Stimulated activated naive CD8-positive, alpha-beta T cell treated with anti-CD3 and anti-CD28 coated beads, Interleukin-15, Interleukin-2, amounts not matched to agents 100 ng/mL and 50 ng/mL, for 24 hours (primary cell): ENCODE data around the gene EN1.
A peak's percentile ranks its signal among the peaks of the same experiment; 100 is the strongest.

ENCODE experiments used
- H3K27ac Mint-ChIP-seq: one replicate; pipeline ENCODE4 v1.8.0; 2021; ENCODE audit warnings: mild to moderate bottlenecking, mixed read lengths
- H3K27me3 Mint-ChIP-seq: one replicate; pipeline ENCODE4 v1.8.0; 2021; ENCODE audit warnings: mixed read lengths
- H3K36me3 Mint-ChIP-seq: one replicate; pipeline ENCODE4 v1.8.0; 2021; ENCODE audit warnings: low read depth, mixed read lengths
- H3K4me1 Mint-ChIP-seq: one replicate; pipeline ENCODE4 v1.8.0; 2021; ENCODE audit warnings: low read depth, mixed read lengths
- H3K4me3 Mint-ChIP-seq: one replicate; pipeline ENCODE4 v1.8.0; 2021; ENCODE audit warnings: mild to moderate bottlenecking, mixed read lengths
- H3K9me3 Mint-ChIP-seq: one replicate; pipeline ENCODE4 v1.8.0; 2021; ENCODE audit warnings: mixed read lengths

EN1 gene

GRCh38 chr2:118846953-118847761 is at the start of gene EN1:
Gene EN1 (minus strand): TSS chr2:118847648. CDS start chr2:118847167, 481 bp downstream.
- peak within 1 kb of the TSS; percentile 52 for H3K27ac Mint-ChIP-seq
- no peaks in the 10 kb centered on the region for H3K9me3 Mint-ChIP-seq
- peaks cover 4% of the 10 kb centered on the region for H3K36me3 Mint-ChIP-seq
- peaks cover 30% of the 10 kb centered on the region for H3K4me1 Mint-ChIP-seq
- H3K27me3 Mint-ChIP-seq, result peaks cover 89% of the 10 kb centered on the region
- H3K4me3 Mint-ChIP-seq, result peak within 1 kb of the TSS; percentile 70

- Mint-ChIP-seq H3K27me3 (peaks cover 8% of the 10 kb centered on the region), H3K4me1 (no peaks in the 10 kb centered on the region), H3K27ac (no peak overlapping the region), H3K36me3 (peaks cover 4% of the 10 kb centered on the region), H3K9me3 (peaks cover 12% of the 10 kb centered on the region), H3K4me3 (no peak overlapping the region)
These were observed 45.7 kb upstream of the EN1 start for GRCh38 chr2:118893100-118893499.

GRCh38 chr2:118889995-118890394 is 42.5 kb upstream of the EN1 start:
- H3K36me3 Mint-ChIP-seq, result peaks cover 4% of the 10 kb centered on the region
- peaks cover 8% of the 10 kb centered on the region for H3K27me3 Mint-ChIP-seq
- H3K27ac Mint-ChIP-seq, result no peak overlapping the region
- H3K4me1 Mint-ChIP-seq, result no peaks in the 10 kb centered on the region
- peaks cover 13% of the 10 kb centered on the region for H3K9me3 Mint-ChIP-seq
- H3K4me3 Mint-ChIP-seq, result no peak overlapping the region

- Mint-ChIP-seq H3K27ac (no peak overlapping the region), H3K9me3 (peaks cover 3% of the 10 kb centered on the region), H3K27me3 (peaks cover 2% of the 10 kb centered on the region), H3K36me3 (no peaks in the 10 kb centered on the region), H3K4me3 (no peak overlapping the region), H3K4me1 (peaks cover 20% of the 10 kb centered on the region)
These were observed 36.3 kb upstream of the EN1 start for GRCh38 chr2:118883792-118884191.

GRCh38 chr2:118882693-118883336 is 35.4 kb upstream of the EN1 start:
- Mint-ChIP-seq H3K9me3 (no peaks in the 10 kb centered on the region), H3K4me1 (peaks cover 20% of the 10 kb centered on the region), H3K27ac (peak overlapping the region; percentile 45), H3K27me3 (peaks cover 7% of the 10 kb centered on the region), H3K4me3 (peak overlapping the region; percentile 73), H3K36me3 (no peaks in the 10 kb centered on the region)

- no peaks in the 10 kb centered on the region for H3K36me3 Mint-ChIP-seq
- peaks cover 13% of the 10 kb centered on the region for H3K27me3 Mint-ChIP-seq
- no peak overlapping the region for H3K4me3 Mint-ChIP-seq
- H3K9me3 Mint-ChIP-seq, result no peaks in the 10 kb centered on the region
- H3K27ac Mint-ChIP-seq, result no peak overlapping the region
- peaks cover 20% of the 10 kb centered on the region for H3K4me1 Mint-ChIP-seq
These were observed 34.2 kb upstream of the EN1 start for GRCh38 chr2:118881490-118882129.

GRCh38 chr2:118880501-118880900 is 33.1 kb upstream of the EN1 start:
- no peaks in the 10 kb centered on the region for H3K9me3 Mint-ChIP-seq
- no peaks in the 10 kb centered on the region for H3K36me3 Mint-ChIP-seq
- H3K27ac Mint-ChIP-seq, result no peak overlapping the region
- peaks cover 24% of the 10 kb centered on the region for H3K27me3 Mint-ChIP-seq
- no peak overlapping the region for H3K4me3 Mint-ChIP-seq
- H3K4me1 Mint-ChIP-seq, result peaks cover 20% of the 10 kb centered on the region

GRCh38 chr2:118878531-118879149 is 31.2 kb upstream of the EN1 start:
- Mint-ChIP-seq H3K27me3 (peaks cover 31% of the 10 kb centered on the region), H3K4me3 (no peak overlapping the region), H3K9me3 (no peaks in the 10 kb centered on the region), H3K4me1 (peaks cover 20% of the 10 kb centered on the region), H3K27ac (no peak overlapping the region), H3K36me3 (no peaks in the 10 kb centered on the region)

GRCh38 chr2:118875318-118875717 is 27.9 kb upstream of the EN1 start:
- Mint-ChIP-seq H3K4me1 (no peaks in the 10 kb centered on the region), H3K9me3 (no peaks in the 10 kb centered on the region), H3K27ac (no peak overlapping the region), H3K4me3 (no peak overlapping the region), H3K36me3 (no peaks in the 10 kb centered on the region), H3K27me3 (peaks cover 44% of the 10 kb centered on the region)

GRCh38 chr2:118874324-118874723 is 26.9 kb upstream of the EN1 start:
- Mint-ChIP-seq H3K27ac (no peak overlapping the region), H3K27me3 (peaks cover 44% of the 10 kb centered on the region), H3K9me3 (no peaks in the 10 kb centered on the region), H3K4me1 (no peaks in the 10 kb centered on the region), H3K4me3 (no peak overlapping the region), H3K36me3 (no peaks in the 10 kb centered on the region)

GRCh38 chr2:118865106-118865505 is 17.7 kb upstream of the EN1 start:
- Mint-ChIP-seq H3K4me3 (no peak overlapping the region), H3K27me3 (peaks cover 42% of the 10 kb centered on the region)

GRCh38 chr2:118864207-118864606 is 16.8 kb upstream of the EN1 start:
- Mint-ChIP-seq H3K4me1 (no peaks in the 10 kb centered on the region), H3K9me3 (no peaks in the 10 kb centered on the region), H3K27ac (no peak overlapping the region), H3K4me3 (no peak overlapping the region), H3K27me3 (peaks cover 51% of the 10 kb centered on the region), H3K36me3 (no peaks in the 10 kb centered on the region)

More at GRCh38 chr2:118865106-118865505, 17.7 kb upstream of the EN1 start:
- no peaks in the 10 kb centered on the region for H3K9me3 Mint-ChIP-seq
- no peaks in the 10 kb centered on the region for H3K4me1 Mint-ChIP-seq
- H3K36me3 Mint-ChIP-seq, result no peaks in the 10 kb centered on the region
- H3K27ac Mint-ChIP-seq, result no peak overlapping the region

- Mint-ChIP-seq H3K4me3 (no peak overlapping the region), H3K4me1 (peaks cover 4% of the 10 kb centered on the region), H3K27ac (no peak overlapping the region), H3K9me3 (no peaks in the 10 kb centered on the region), H3K36me3 (no peaks in the 10 kb centered on the region), H3K27me3 (peaks cover 59% of the 10 kb centered on the region)
These were observed 14.3 kb upstream of the EN1 start for GRCh38 chr2:118861731-118862130.

GRCh38 chr2:118861242-118861641 is 13.8 kb upstream of the EN1 start:
- Mint-ChIP-seq H3K36me3 (no peaks in the 10 kb centered on the region), H3K4me3 (no peak overlapping the region), H3K27me3 (peaks cover 64% of the 10 kb centered on the region), H3K9me3 (no peaks in the 10 kb centered on the region), H3K27ac (no peak overlapping the region), H3K4me1 (peaks cover 9% of the 10 kb centered on the region)

GRCh38 chr2:118860506-118860905 is 13.1 kb upstream of the EN1 start:
- H3K4me3 Mint-ChIP-seq, result no peak overlapping the region

More at GRCh38 chr2:118860506-118860905, 13.1 kb upstream of the EN1 start:
- Mint-ChIP-seq H3K4me1 (peaks cover 13% of the 10 kb centered on the region), H3K36me3 (no peaks in the 10 kb centered on the region), H3K27ac (no peak overlapping the region), H3K27me3 (peaks cover 67% of the 10 kb centered on the region), H3K9me3 (no peaks in the 10 kb centered on the region)
